Esophagus muscularis mucosa (tissue), 3 donors: ENCODE measurements around the gene FREM2.

ENCODE experiments used
- CTCF ChIP-seq, 3 experiments: fragments of 200-600 bp in 2 of 3; fragments of 450-650 bp in 1 of 3; sonication (generic) in 2 of 3; IDR thresholded peaks; one replicate each; pipeline ENCODE4 v1.5.1; 2017 to 2019; ENCODE audit warnings: antibody characterized with exemption in 3 of 3, mild to moderate bottlenecking in 2 of 3, moderate library complexity in 1 of 3
- POLR2A ChIP-seq: fragments of 450-650 bp; IDR thresholded peaks from one replicate; pipeline ENCODE4 v1.6.1; 2017; ENCODE audit warnings: antibody characterized with exemption, moderate library complexity, mild to moderate bottlenecking, low read depth
- POLR2AphosphoS5 ChIP-seq, 2 donors: sonication (generic); formaldehyde crosslinking; IDR thresholded peaks; one replicate each; pipeline ENCODE4 v1.6.1; 2017; ENCODE audit warnings: antibody characterized with exemption in 2 of 2

- TF ChIP-seq POLR2AphosphoS5 (IDR thresholded peaks at IDR 0.05) (no peak), POLR2A (no peak), CTCF (IDR thresholded peaks at IDR 0.05) (no peak)
Measured at GRCh38 chr13:38905081-38905480, 218.2 kb downstream of the FREM2 start.
